GM21367 (cell line): Measurements from ENCODE around the gene PRKCB.
"Not testable (repeated sequence)": the region's sequence is repeated elsewhere in the genome, so short reads cannot be mapped to it uniquely, and the experiment has no call there.

Experiments
- ATAC-seq: cut with Tn5 transposase; IDR thresholded peaks from one replicate; pipeline ENCODE4 v1.9.1; 2021; ENCODE audit not compliant: unreplicated experiment

PRKCB gene

GRCh38 chr16:24208710-24209109 is 372.9 kb downstream of the PRKCB start:
- ATAC-seq, result no peak

GRCh38 chr16:24214992-24215391 is 379.2 kb downstream of the PRKCB start:
- no peak for ATAC-seq

GRCh38 chr16:24216961-24217360 is 381.2 kb downstream of the PRKCB start:
- no peak for ATAC-seq

GRCh38 chr16:24217461-24217860 is 381.7 kb downstream of the PRKCB start:
- ATAC-seq, result no peak

- ATAC-seq, result no peak
Observed at GRCh38 chr16:24218299-24218698, 382.5 kb downstream of the PRKCB start.

GRCh38 chr16:24221219-24221618 is 385.4 kb downstream of the PRKCB start:
- no peak for ATAC-seq

- no peak for ATAC-seq
Observed at GRCh38 chr16:24228514-24228913, 392.7 kb downstream of the PRKCB start.

GRCh38 chr16:24232936-24233335 is 397.2 kb downstream of the PRKCB start:
- ATAC-seq, result no peak

- ATAC-seq, result no peak
Observed at GRCh38 chr16:24234737-24235136, 399.0 kb downstream of the PRKCB start.

- no peak for ATAC-seq
Observed at GRCh38 chr16:24235806-24236205, 400.0 kb downstream of the PRKCB start.

GRCh38 chr16:24238846-24239245 is 403.1 kb downstream of the PRKCB start:
- not testable (repeated sequence) for ATAC-seq

GRCh38 chr16:24246911-24247607 is 411.3 kb downstream of the PRKCB start:
- no peak for ATAC-seq

- no peak for ATAC-seq
Observed at GRCh38 chr16:24253192-24253591, 417.4 kb downstream of the PRKCB start.

GRCh38 chr16:24255456-24256371 is 419.9 kb downstream of the PRKCB start, which contains the start of gene CACNG3:
TSS of gene CACNG3 (plus strand) at chr16:24256335. CDS start at chr16:24256755, 420 bp downstream.
- no peak for ATAC-seq

GRCh38 chr16:24257958-24258357 is 422.2 kb downstream of the PRKCB start:
- ATAC-seq, result no peak

GRCh38 chr16:24258791-24259190 is 423.0 kb downstream of the PRKCB start:
- ATAC-seq, result no peak

- no peak for ATAC-seq
Observed at GRCh38 chr16:24262816-24263215, 427.0 kb downstream of the PRKCB start.
